Left forelimb (tissue), 1 donor: ENCODE measurements around the gene TMEM218.

Experiments used
- DNase-seq: peaks from one replicate; pipeline ENCODE4 v3.0.0-alpha.2; 2018; ENCODE audit warnings: low spot score

TMEM218 gene

DNA sequence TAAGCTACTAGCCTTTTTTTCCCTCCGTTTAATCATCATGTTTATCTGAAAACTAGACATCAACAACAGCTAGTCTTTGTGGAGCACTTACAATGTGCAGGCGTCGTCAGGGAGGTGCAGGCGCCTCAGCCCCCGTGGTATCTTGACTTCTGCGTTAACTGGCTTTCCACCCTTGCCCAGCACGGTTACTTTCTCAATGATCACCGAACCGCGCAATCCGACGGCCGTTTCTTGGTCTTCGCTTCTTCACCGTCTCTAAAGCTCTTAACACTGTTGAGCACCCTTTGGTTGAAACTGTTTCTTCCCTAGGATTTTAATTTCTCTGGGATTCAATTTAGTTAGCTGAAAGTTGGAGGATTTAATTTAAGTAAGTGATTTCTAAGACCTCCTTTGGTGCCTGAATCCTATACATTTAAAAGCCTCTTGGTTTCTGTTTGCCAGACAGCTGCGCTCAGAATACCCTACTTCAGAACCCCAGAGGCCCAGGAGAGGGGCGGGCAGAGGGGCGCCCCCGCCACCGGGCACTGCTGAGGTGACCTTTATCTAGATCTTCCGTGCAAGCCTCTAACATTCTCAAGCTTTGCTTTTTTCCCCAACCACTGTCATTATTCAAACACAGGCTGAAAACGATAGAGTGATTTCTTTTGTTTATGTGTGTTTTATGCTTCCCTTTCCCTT is 18.0 kb upstream of the TMEM218 start:
- DNase-seq = no peak

DNA sequence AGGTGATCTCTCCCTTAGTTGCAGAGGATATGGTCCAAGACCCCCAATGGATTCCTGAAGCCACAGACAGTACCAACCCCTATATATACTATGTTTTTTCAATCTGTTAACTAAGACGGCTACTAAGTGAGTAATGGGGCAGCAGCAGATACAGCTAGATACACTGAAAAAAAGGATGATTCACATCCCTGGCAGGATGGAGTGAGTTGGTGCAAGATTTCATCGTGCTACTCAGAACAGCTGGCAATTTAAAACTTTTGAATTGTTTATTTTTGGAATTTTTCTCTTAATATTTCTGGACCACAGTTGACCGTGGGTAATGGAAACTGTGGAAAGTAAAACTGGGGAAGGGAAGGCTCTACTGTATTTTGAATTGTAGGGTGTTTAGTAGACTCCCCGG is 17.0 kb upstream of the TMEM218 start:
- no peak for DNase-seq

DNA sequence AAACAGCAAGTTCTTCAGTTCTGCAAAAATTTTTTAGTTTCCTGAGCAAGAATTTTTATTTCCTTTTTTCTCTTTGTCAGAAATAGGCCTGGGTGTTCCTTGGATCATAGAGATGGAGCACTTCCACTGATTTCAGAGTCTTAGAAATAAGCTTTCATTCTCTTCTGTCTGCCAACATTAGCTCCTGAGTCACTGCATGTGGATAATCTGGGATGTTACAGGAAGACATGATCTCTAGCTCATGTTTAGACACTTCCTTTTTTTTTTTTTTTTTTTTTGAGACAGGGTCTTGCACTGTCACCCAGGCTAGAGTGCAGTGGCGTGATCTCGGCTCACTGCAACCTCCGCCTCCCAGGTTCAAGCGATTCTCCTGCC is 13.2 kb upstream of the TMEM218 start:
- no peak for DNase-seq

DNA sequence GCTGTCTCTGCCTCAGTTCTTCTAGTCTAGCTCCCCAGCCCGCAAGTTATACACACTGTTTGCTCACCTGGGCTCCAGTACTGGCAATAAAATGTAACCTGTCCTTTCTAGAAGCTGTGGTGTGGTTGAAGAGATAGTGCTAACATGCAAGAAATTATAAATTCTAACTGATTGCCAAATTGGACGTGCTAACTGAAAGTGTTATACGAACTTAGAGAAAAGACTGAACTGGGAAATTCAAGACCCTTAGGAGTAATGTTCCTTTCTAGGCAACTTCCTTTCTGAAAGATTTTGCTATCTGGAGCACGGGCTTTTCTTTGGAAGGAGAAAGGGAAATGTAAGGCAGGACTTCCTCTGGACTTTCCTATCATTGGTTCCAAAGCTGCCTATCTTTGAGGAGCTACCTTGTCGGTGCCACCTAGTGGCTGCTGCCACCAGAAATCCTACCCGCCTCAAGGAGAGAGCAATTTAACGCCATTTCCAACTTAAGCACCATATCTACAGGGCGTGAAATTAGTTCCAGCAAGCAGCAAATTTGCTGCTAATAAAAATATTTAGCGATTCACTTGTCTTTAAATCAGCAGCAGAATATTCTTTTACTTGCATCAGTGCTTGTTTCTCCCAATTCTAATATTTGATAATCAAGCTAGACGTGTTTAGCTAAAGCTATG is 12.7 kb upstream of the TMEM218 start:
- no peak for DNase-seq

DNA sequence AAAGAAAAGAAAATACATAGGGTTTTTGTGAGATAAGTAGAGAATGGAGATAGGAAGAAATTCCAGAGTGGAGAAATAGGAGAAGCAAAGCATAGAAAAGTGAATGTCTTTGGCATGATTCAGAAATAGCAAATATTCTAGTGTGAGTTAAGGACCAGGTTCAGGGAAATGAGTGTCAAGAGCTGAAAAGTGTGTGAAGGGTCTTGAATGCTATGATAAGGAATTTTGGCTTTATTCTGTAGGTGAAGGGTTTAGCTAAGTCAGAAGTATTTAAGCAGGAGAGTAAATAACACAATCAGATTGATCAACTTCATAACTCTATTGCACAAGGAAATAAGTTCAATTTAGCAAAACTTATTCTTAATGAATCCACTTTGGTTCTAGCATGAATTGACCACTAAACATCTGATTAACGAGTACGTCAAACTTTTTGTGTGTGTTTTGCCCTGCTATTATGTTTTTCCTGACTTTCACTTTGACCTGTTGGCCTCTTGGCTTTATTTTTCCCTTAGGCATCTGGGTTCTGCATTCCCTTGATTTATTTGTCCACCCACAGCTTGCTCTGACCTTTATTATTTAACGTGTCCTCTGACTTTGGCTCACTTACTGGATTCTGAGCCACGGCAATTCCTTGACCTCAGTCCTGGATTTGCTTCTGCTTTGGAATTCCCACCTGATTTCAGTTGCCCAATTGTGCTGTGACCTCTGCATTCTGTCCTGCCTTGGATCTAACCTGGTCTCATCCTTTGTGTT is 11.9 kb upstream of the TMEM218 start:
- no peak for DNase-seq

DNA sequence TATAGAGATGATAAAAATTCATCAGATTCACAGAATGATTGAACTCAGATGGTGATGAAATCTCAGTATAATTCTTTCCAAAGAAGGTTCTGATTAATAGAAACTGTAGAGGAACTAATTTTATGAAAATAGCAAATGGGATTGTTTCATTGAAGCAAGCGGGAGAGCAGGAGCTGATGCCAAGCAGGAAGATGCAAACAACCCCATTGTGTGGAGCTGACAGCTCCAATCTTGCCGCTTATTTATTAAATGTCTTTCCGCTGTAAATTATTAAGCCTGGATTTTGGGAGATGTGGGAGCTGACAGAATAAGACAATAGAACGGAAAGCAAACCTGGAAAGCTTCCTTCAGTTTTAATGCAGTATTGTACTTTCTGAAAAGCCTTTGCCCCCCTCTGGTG is 6.0 kb upstream of the TMEM218 start:
- no peak for DNase-seq

DNA sequence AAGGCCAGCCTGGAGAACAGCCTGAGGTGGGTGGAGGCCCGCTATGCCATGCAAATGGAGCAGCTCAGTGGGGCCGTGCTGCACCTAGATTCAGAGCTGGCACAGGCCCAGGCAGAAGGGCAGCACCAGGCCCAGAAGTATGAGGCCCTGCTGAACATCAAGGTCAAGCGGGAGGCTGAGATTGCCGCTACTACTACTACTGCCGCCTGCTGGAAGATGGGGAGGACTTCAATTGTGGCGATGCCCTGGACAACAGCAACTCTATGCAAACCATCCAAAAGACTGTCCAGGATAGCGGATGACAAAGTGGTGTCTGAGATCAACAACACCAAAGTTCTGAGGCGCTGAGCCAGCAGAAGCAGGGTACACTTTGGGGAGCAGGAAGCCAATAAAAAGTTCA is 3.1 kb upstream of the TMEM218 start:
- no peak for DNase-seq

DNA sequence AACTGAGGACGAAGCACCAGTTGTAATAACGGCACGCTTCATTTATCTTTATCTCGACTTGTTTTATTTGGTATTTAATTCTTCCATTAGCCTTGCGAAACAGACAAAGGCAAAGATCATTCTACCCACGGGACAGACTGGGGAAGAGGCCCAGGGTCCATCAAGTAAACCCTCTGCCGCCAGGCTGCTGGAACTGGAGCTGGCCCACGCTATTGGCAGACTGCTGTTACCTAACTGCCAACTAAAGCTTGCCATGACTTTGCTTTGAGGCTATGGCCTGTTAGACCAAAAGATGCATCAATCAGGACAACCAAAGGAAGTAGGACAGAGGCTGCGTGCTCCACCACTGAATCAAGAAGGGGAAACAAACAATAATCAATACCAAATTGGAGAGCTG is 780 bp upstream of the TMEM218 start:
- no peak for DNase-seq

DNA sequence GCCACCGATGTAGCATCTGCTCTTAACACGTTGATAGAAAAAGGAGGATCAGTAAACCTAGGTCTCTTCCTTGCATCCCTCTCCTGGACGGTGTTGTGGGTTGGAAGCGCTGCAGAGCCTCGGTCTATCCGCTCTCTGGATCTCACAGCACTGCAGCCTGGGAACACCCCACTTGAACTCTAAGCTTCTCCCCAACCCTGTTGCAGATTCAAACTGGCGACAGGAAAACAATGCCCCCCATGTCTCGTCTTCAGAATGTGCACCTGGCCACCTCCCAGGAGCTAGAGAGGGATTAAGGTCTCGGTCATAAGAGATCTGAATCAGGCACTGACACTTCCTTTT is 454 bp downstream of the TMEM218 start:
- no peak for DNase-seq

DNA sequence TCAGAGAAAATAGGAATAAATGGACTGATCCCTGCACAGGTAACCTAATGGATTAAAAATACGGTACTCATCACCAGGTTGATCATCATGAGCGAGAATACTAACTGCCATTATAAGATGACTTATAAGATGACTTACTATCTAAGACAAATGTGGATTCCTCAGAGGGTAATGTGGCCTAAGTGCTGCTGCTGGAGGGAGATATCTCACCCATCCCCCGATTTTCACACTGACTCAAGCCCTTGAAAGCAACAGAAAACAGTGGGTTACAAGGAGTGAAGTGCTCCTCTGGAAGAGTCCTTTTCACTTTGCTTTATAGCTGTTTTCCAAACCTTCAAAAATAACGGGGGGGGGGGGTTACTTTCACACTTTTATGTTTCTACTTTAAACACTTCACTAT is 920 bp downstream of the TMEM218 start:
- no peak for DNase-seq

DNA sequence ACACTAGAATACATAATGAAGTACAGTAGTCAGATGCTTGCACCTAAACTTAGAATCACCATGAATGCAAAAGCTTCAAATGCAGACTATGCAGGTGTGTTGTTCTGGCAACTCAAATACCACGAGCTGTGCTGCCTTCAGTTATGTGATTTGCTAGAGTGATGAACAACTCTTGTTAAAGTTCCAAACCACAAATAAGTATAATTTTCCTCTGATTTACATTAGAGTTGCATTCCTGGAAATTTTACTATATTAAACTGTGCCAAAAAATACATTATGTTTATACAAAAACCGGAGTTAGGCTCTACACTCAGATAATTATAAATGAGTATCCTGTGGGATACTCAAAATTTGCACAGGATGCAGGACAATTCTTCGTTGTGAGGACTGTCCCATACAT is 3.0 kb downstream of the TMEM218 start:
- no peak for DNase-seq

DNA sequence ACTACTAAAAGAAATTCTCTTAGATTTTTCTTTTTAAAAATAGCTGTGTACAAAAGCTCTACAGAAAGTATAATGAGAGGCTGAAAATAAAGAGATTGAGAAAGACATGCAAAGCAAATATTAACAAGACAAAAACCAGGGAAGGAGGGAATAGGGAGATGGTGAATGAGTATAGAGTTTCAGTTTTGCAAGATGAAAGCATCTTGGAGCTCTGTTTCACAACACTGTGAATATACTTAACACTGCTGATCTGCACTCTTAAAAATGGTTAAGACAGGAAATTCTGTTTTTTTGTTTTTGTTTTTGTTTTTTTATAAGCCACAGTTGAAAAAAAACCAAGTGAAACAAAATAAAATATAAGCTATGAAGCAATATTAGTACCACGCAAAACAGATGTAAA is 5.5 kb downstream of the TMEM218 start:
- DNase-seq = no peak

DNA sequence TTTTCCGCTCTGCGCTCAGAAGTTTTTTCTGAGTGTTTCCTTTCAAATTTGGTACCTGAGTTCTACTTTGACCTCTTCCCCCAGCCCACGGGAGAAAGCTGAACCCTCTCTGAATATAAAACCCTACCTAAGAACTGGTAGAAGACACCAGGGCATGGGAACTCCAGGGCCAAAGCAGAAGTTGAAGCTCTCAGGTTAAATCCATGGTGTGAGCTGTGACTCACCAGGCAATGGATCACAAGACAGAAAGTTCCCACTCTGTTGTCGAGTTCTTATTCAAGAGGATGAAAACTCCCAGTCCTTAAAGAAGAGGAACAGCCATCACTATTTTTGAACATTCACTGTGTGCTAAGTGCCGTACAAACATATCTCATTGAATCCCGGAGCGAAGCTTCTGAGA is 8.9 kb downstream of the TMEM218 start:
- no peak for DNase-seq

DNA sequence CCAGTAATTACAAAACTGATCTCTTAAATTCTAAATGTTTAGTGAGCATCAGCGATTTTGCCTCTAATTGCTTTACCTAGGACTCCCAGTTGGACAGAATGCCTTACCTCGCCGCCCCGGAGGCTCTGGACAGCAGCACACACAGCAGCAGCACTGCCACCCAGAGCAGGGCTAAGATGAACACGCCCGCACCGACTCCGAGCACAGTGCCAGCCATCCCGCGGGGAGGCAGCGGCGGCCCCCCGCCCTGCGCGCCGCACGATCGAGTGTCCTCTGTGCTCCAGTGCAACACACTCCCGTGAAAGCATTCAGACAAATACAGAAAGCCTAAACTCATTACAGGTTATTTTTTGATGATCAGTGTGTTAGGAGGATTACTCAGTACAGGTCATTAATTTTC is 9.4 kb downstream of the TMEM218 start:
- DNase-seq = no peak

DNA sequence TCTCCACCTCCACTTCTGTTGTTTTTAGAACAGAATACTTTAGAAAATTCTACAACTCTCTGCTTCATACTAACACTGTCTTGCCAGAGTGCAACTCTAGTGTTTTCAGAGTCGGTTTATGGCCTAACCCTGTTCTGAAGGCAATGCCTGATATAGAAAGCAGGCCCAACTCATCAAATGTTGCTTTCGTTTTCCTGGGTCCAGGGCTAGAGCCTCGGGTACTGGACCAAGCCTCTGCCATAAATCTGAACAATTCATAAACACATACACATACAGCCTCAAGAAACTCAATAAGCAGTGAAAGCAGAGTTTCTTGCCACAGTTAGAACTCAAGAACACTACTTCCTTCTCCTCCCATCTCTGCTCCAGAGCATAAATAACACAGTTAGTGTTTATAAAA is 9.8 kb downstream of the TMEM218 start:
- no peak for DNase-seq

DNA sequence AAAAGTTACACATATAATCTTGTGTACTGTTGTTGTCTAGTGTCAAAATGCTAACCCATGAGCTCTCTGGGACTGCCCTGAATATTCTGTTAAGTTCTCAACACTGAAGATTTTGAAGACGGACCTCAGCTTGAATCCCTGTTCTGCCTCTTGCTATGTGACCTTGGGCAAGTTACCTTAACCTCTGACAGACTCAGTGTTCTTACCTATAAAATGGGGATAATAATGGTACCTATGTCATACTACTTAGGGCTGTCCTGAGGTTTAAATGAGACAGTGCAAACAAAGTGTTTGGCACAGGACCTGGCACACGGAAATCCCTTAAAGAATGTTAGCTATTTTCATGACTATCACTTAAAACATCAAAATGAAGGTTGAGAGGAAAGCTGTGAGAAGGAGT is 11.3 kb downstream of the TMEM218 start:
- no peak for DNase-seq

DNA sequence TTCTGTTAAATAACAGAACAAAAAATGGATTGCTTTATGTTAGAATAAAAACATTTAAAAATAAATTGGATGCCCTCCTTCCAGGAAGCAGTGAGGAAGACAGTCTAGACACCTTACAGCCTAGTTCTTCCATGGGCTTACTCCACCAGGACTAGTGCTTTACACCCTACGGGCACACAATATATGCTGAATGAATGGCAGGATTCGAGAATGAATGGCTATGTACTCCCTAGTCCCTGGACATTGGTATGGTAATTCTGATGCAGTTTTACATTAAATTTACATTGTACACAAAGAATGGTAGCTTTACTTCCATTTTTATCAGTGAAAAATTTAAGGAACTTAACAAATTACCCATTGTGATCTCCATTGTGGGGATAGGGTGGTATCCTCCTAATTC is 16.7 kb downstream of the TMEM218 start:
- DNase-seq = no peak

DNA sequence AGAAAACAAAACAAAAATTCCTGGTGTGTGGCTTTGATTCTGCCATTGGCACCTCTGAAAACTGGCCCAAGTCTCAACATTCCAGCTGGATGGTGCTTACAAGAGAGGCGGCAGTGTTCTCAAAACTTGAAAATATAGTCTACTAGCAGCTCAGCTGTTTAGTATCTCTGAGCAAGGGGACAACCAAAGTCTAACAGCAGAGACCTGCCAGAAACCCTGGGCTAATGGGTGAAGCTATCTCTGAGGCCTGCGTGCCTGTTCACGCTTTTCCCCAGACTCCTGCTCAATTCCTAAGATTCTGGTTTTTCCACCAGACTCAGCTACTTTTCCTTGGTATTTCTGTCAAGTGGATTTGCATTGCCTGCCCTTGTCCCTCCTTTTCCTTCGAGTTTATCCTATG is 17.9 kb downstream of the TMEM218 start:
- DNase-seq = peak; percentile 34

DNA sequence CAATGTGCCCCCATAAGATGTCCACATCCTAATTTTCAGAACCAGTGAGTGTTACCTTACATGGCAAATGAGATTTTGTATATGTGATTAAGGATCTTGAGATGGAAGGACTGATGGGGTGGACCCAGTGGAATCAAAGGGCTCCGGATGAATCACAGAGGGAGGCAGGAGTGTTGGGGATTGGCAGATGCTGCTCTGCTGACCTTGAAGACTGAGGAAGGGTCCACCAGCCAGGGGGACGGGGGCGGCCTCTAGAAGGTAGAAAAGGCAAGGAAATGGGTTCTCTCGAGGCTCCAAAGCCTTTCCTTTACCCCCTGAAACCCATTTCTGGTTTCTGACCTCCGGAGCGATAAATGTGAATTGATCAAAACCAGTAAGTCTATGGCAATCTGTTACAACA is 18.8 kb downstream of the TMEM218 start:
- DNase-seq = no peak

DNA sequence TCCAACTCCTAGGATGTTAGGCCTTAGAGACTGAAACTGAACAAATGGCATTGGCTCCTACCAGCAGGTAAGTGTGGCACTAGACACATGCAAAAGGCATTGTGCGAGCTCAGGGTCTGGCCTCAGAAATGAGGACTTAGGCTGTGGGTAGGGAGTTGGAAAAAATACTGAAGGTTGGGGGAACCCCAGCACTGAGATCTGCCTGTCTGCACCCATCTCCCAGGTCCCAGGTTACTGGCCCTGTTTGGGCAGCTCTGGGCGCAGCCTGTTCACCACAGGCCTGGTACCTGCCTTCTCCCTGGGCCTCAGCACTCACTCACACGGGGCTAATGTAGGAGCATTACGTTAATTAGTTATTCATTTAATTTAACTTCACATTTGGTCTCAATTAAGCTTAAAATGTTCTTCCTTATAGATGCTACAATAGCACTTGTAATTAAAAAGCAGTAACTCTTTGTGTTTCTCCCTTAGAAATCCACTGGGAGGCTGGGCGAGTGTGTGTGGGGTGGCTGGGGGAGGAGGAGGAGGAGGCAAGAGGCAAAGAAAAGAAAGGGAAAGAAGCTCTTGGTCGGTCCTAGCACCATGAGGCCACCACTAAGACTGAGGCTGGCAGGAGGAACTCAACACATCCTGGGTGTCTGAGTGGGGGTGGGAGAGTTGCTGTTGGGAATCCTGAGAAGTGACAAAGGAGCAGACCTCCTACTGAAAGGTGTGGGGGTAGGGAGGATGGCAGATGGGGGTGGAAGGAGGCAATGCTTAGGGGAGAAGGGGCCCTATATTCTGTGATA is 19.4 kb downstream of the TMEM218 start:
- peak; percentile 48 for DNase-seq

DNA sequence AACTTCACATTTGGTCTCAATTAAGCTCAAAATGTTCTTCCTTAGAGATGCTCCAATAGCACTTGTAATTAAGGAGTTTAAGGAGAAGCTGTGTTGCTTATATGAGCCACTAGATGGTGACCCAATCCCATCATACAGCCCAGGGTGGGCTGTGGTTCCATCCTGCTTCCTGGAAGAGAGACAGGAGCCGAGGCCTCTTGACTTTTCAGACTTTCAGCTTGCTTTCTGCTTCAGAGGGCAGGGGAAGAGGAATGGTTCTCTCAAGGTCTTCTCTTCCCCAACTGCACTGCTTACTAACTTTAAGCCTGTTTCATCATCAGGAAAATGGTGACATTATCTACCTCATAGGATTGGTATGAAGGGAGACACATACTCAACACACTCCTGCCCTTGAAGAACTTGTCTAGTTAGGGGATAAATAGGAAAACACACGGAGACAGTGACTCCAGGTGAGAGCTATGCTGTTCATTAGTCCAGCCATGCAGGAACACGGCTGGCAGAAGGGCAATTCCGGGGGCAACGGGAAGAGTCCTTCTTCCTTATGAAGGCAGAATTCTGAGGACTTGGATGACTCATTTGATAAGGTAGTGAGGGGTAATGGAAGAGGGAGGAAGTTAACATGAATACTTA is 20.1 kb downstream of the TMEM218 start:
- DNase-seq = peak; percentile 70

DNA sequence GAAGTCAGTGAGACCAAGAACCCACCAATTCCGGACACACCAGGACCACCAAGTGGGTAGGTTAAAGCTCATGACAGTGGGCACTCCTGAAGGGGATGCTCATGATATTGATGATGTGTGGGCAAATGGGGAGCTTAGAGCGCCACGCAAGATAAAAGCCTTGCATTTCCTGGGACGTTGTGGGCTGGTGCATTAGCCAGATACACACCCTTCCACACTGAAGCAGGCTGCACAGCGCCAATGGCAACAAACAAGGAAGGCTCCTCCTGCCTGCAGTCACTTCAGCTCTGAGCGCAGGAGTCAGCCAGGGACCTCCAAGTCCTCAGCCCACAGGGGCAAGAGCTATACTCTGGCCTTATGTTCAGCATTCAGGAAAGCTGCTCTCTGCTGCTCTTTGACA is 20.6 kb downstream of the TMEM218 start:
- no peak for DNase-seq
